ACC112 (cell line): ENCODE data around the gene NT5DC4.

Experiments
- H2AFZ ChIP-seq: fragments of 200-600 bp; sonication (generic); one replicate; pipeline ENCODE4 v1.6.0; 2017; ENCODE audit warnings: antibody characterized with exemption, low read length; ENCODE audit not compliant: unreplicated experiment
- H3K27ac ChIP-seq: fragments of 200-600 bp; sonication (generic); 2 replicates; pipeline ENCODE4 v1.5.1; 2014; ENCODE audit warnings: low read depth, mild to moderate bottlenecking, antibody characterized with exemption, low read length, moderate library complexity
- H3K27me3 ChIP-seq: fragments of 200-600 bp; sonication (generic); 2 replicates; pipeline ENCODE4 v1.6.1; 2014; ENCODE audit warnings: mild to moderate bottlenecking, antibody characterized with exemption, low read length, moderate library complexity, mixed read lengths; ENCODE audit not compliant: insufficient read depth
- H3K36me3 ChIP-seq: fragments of 200-600 bp; sonication (generic); 2 replicates; pipeline ENCODE4 v1.6.1; 2016; ENCODE audit warnings: mild to moderate bottlenecking, antibody characterized with exemption, low read length, moderate library complexity, mixed read lengths; ENCODE audit not compliant: insufficient read depth
- H3K4me1 ChIP-seq: fragments of 200-600 bp; sonication (generic); one replicate; pipeline ENCODE4 v1.6.1; 2016; ENCODE audit warnings: low read length, mixed read lengths; ENCODE audit not compliant: insufficient read depth, unreplicated experiment, control insufficient read depth
- H3K4me3 ChIP-seq: fragments of 200-600 bp; sonication (generic); 2 replicates; pipeline ENCODE4 v1.5.1; 2014; ENCODE audit warnings: mild to moderate bottlenecking, low read depth, low read length
- H3K79me2 ChIP-seq: fragments of 200-600 bp; sonication (generic); one replicate; pipeline ENCODE4 v1.6.0; 2016; ENCODE audit warnings: low read length; ENCODE audit not compliant: control insufficient read depth, unreplicated experiment, insufficient read depth

The NT5DC4 gene

GRCh38 chr2:112768432-112768831 lies 47.6 kb downstream of the NT5DC4 start:
- Histone ChIP-seq H3K27me3 (no peaks in the 10 kb centered on the region), H3K4me3 (peak overlapping the region; percentile 64; the same call in 1 of the 2 replicates), H3K4me1 (peaks cover 15% of the 10 kb centered on the region), H3K27ac (peak overlapping the region; percentile 54), H2AFZ (peak overlapping the region; percentile 83), H3K79me2 (peaks cover 8% of the 10 kb centered on the region), H3K36me3 (no peaks in the 10 kb centered on the region)

GRCh38 chr2:112772322-112772721 lies 51.5 kb downstream of the NT5DC4 start:
- no peaks in the 10 kb centered on the region for H3K79me2 ChIP-seq
- H2AFZ ChIP-seq = no peak overlapping the region
- no peak overlapping the region for H3K4me3 ChIP-seq

GRCh38 chr2:112772911-112773475 lies 52.2 kb downstream of the NT5DC4 start:
- no peaks in the 10 kb centered on the region for H3K27me3 ChIP-seq
- H3K79me2 ChIP-seq = no peaks in the 10 kb centered on the region
- no peaks in the 10 kb centered on the region for H3K36me3 ChIP-seq
- H3K4me1 ChIP-seq = peaks cover 5% of the 10 kb centered on the region
- H2AFZ ChIP-seq = no peak overlapping the region
- H3K27ac ChIP-seq = no peak overlapping the region
- no peak overlapping the region for H3K4me3 ChIP-seq

More at GRCh38 chr2:112772322-112772721, 51.5 kb downstream of the NT5DC4 start:
- peaks cover 5% of the 10 kb centered on the region for H3K4me1 ChIP-seq
- H3K27ac ChIP-seq = no peak overlapping the region
- no peaks in the 10 kb centered on the region for H3K27me3 ChIP-seq
- H3K36me3 ChIP-seq = no peaks in the 10 kb centered on the region

- Histone ChIP-seq H3K27me3 (no peaks in the 10 kb centered on the region), H3K79me2 (no peaks in the 10 kb centered on the region), H3K27ac (no peak overlapping the region), H2AFZ (no peak overlapping the region), H3K36me3 (no peaks in the 10 kb centered on the region), H3K4me1 (peaks cover 5% of the 10 kb centered on the region), H3K4me3 (no peak overlapping the region)
These were observed 52.7 kb downstream of the NT5DC4 start for GRCh38 chr2:112773556-112773955.

- Histone ChIP-seq H2AFZ (no peak overlapping the region), H3K79me2 (no peaks in the 10 kb centered on the region), H3K27ac (no peak overlapping the region), H3K4me1 (no peaks in the 10 kb centered on the region), H3K4me3 (no peak overlapping the region), H3K36me3 (no peaks in the 10 kb centered on the region), H3K27me3 (no peaks in the 10 kb centered on the region)
These were observed 53.9 kb downstream of the NT5DC4 start for GRCh38 chr2:112774536-112775285.

GRCh38 chr2:112776113-112776512 lies 55.3 kb downstream of the NT5DC4 start:
- Histone ChIP-seq H3K79me2 (no peaks in the 10 kb centered on the region), H3K4me3 (no peak overlapping the region), H3K27ac (no peak overlapping the region), H2AFZ (no peak overlapping the region), H3K4me1 (no peaks in the 10 kb centered on the region), H3K27me3 (no peaks in the 10 kb centered on the region), H3K36me3 (no peaks in the 10 kb centered on the region)

GRCh38 chr2:112777036-112777435 lies 56.2 kb downstream of the NT5DC4 start:
- Histone ChIP-seq H3K79me2 (no peaks in the 10 kb centered on the region), H3K27me3 (no peaks in the 10 kb centered on the region), H3K36me3 (no peaks in the 10 kb centered on the region), H3K4me3 (no peak overlapping the region), H3K27ac (no peak overlapping the region), H2AFZ (no peak overlapping the region), H3K4me1 (no peaks in the 10 kb centered on the region)

- Histone ChIP-seq H3K79me2 (no peaks in the 10 kb centered on the region), H3K27me3 (no peaks in the 10 kb centered on the region), H2AFZ (no peak overlapping the region), H3K4me1 (no peaks in the 10 kb centered on the region), H3K36me3 (no peaks in the 10 kb centered on the region), H3K4me3 (no peak overlapping the region), H3K27ac (no peak overlapping the region)
These were observed 58.8 kb downstream of the NT5DC4 start for GRCh38 chr2:112779598-112779997.

GRCh38 chr2:112782234-112782799 lies 61.5 kb downstream of the NT5DC4 start:
- Histone ChIP-seq H3K4me1 (no peaks in the 10 kb centered on the region), H3K36me3 (no peaks in the 10 kb centered on the region), H3K79me2 (no peaks in the 10 kb centered on the region), H3K27me3 (no peaks in the 10 kb centered on the region), H3K27ac (no peak overlapping the region), H3K4me3 (no peak overlapping the region), H2AFZ (no peak overlapping the region)

- Histone ChIP-seq H2AFZ (no peak overlapping the region), H3K27me3 (no peaks in the 10 kb centered on the region), H3K36me3 (no peaks in the 10 kb centered on the region), H3K4me3 (peak overlapping the region; percentile 57; the same call in 1 of the 2 replicates), H3K27ac (no peak overlapping the region), H3K4me1 (no peaks in the 10 kb centered on the region), H3K79me2 (no peaks in the 10 kb centered on the region)
These were observed 62.4 kb downstream of the NT5DC4 start for GRCh38 chr2:112783187-112783714.
